HG03439 (cell line): ENCODE results near the gene MORC1.
"Not testable (repeated sequence)": the region's sequence is repeated elsewhere in the genome, so short reads cannot be mapped to it uniquely, and the experiment has no call there.

Experiments
- ATAC-seq: cut with Tn5 transposase; IDR thresholded peaks from one replicate; pipeline ENCODE4 v1.9.1; 2021; ENCODE audit warnings: mild to moderate bottlenecking, moderate library complexity; ENCODE audit not compliant: unreplicated experiment

Gene MORC1

DNA sequence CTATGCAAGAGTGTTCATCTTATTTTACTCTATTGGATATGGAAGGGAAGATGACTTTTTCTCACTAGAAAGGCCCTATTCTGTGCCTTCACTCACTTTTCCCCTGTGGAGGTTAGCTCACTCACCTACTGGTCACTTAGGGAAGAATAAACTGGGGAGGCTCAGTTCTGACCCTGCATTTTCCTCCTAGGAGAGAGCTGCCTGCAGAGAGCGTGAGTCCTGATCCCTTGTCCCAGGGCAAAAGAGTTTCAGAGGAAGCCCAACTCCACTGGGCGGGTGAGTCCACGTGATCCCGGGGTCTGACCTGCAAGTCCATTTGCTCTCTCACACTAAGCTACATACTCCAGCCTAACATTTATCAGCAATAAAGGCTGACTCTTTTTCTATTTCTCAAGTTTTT lies 8.4 kb downstream of the MORC1 start:
- no peak for ATAC-seq

DNA sequence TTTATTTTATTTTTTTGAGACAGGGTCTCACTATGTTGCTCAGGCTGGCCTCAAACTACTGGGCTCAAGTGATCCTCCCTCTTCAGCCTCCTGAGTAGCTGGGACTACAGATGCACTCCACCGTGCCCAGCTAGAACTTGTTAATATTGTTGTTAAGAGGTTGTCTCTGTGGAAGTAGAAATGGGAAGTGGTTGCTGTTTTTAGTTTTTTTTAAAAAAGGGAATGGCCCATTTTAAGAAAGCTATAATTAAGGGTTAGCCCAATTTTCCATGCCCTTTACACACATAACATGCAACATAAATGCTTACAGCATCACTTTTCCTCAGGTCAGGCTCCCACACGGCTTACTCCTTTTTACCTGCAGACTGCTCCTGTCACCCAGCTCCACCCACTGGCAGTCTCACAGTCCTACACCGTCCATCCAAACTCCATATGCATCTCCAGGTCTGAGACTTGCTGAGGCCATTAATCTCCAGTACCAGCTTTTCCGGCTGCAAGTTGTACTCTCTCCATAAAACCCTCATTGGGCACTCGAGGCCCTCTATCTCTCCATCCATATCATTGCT lies 19.8 kb downstream of the MORC1 start:
- peak; percentile 70 for ATAC-seq

DNA sequence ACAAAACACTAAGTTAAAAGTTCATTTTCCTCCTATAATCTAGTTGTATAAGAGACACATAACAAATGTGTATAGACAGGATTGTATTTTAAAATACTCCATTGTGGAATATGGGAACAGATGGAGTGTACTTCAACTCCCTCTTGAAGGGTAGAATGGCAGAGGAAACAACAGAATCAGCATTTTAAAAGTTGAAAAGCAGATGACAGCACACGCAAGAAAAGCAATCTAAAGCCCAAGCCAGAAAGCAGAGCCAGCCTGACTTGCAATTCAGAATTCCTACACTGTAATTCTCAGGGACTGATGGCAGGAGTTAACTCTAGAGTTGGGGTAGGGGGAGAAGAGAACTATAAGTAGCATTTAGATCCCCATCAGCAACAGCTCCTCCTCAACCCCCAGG lies 22.8 kb downstream of the MORC1 start:
- no peak for ATAC-seq

DNA sequence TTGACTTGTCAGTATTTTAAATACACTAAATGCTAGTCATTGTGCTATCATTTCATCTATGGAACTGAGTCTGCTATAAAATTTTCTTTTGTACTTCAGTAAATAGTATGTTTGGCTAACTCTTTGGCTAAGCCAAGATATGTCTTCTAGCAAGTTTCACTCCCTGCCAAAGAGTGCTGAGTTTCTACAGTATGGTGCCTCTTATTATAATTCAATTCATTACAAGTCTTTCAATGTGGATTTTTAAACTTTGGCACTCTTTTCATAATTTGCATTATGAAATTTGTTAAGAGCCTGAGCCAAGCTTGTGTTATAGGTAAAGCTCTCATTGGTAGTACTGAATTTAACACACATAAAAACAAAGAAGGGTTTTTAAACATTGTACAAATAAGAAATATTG lies 24.4 kb downstream of the MORC1 start:
- ATAC-seq, result no peak

DNA sequence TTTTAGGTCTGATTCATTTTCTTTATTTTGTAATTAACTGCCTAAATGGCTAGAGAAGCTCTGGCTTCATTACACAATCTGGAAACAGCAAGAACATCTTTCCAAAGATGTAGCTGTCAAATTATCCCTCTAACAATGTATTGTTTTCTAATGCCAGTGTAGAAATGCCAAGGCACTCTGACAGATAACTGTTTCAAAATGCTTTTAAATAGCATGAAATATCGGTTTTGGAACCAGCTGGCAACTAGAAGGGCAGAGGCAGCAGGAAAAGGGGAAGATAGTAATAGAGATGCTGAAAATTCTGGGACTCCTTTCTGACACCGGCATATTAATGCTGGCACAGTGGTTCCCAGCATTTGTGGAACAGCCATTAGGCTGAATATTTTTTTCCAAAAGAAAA lies 26.1 kb downstream of the MORC1 start:
- ATAC-seq, result no peak

DNA sequence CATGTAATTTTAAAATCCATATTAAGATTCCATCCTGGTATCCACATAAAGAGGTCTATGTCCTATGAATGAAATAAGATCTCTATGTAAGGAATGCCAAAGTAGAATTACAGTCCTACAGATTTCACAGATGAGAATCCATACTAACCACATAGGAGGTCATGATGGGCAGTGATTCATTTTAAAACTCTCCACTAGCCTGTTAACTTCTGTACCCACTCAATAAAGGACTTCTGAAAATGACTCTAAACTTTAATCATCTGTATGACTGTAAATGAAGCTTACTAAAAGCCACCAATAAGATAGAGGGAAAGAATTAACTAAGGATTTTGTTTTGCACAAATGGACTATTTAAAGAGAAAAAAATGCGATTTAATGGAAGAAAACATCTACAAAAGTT lies 28.7 kb downstream of the MORC1 start:
- no peak for ATAC-seq

DNA sequence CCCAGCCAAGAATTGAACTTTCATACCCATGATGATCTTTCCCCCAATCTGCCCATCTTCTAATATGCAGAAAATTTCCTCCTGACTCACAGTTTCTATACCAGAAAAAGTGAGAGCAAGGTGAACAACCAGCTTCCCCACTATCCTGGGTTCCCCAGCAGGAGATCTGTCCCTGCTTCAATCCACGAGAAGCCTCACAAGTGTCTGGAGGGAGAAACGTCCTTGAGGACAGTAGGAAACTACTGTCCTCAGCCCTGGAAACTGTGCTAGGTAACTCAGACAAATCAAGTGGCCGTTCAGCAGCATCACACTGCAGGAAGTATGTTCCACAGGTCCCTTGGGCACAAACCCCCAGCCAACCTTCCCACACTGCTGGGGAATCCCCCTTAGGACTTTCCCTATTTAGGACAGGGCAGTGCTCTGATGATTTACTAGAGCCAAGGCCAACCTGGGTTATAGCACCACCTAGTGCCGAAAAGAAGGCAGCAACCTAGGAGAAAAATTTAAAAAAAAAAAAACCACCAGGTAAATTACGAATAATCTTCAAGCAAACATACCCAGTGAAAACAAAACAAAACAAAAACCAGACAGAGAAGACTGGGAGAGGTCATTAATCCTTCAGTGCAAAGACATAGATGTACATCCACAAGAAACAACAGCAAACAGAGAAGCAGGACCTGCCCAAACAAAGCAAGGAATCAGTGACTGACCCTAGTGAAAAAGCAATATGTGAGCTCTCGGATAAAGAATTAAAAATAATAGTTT lies 36.0 kb downstream of the MORC1 start:
- peak; percentile 99 for ATAC-seq

DNA sequence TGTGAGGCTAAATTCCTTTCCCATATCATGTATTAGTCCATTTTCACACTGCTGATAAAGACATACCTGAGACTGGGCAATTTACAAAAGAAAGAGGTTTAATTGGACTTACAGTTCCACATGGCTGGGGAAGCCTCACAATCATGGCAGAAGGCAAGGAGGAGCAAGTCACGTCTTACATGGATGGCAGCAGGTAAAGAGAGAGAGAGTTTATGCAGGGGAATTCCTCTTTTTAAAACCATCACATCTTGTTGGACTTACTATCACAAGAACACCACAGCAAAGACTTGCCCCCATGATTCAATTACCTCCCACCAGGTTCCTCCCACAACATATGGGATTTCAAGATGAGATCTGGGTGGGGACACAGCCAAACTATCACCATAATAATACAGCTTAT lies 37.8 kb downstream of the MORC1 start:
- ATAC-seq, result not testable (repeated sequence)

DNA sequence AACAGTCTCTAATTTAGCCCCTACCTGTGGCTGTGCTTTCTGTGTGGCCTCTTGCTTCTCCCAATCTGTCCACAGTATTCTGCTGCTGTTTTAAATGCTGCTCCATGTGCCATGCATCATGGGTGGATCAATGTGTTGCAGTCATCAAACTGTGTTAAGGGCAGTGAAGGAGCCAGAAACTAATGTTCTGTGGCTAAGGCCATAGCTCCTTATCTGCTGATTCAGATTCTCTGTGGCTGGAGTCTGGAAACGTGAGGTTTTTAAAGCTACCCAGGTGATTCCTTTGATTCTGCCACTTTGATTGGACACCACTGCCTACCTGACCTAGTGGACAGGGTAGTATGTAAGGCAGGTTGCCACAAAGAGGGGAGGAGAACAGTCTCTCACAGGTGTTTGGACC lies 44.8 kb downstream of the MORC1 start:
- ATAC-seq, result no peak

DNA sequence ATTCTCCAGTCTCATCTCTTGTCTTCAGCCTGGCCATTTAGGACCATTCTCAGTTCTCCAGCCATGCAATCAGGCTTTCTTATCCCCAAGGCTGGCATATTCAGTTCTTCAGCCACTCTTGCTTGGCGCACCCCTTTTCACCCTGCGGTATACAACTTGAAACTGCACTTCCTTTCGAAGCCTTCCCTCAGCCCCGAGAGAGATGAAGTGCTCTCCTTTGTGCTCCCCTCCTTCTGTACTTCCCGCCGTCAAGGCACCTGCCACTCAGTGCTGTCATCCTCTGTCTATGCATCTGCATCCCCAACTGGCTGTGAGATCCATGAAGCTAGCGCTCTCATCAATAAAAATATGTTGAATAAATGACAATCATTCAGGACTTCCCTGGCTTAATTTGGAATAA lies 45.7 kb downstream of the MORC1 start:
- no peak for ATAC-seq

DNA sequence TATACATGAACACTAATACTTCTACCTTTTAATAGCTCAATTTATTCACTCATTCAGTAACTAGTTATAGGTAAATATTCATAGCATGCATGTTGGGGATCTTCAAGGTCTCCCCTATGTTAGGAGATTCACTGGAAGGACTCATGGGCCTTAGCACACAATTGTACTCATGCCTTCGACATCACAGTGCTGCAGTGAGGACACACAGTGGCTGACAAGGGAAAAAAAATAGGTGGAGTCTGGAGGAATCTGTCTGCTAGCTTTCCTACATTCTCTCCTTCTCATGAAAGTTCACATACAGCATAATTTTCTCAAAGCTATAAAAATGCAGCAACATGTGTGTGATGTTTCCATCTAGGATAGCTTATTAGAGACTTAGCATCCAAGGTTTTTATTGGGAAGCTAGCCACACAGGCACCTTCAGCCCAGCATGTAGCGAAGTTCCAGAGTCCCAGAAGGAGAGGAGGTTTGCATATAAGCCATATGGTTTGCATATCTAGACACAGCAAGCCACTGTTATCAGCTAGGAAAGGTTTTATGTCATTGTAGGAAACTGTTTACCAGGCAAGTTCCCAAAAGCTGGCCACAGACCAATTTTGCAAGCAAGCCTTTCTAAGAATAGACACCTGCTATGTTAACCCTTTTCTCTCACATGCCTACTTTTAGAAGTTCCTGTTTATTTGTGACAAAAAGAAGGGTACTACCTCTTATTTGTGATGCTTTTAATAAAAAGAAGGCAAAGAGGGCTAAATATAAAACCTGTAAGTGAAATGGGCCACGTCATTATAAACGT lies 46.4 kb downstream of the MORC1 start:
- ATAC-seq, result no peak

DNA sequence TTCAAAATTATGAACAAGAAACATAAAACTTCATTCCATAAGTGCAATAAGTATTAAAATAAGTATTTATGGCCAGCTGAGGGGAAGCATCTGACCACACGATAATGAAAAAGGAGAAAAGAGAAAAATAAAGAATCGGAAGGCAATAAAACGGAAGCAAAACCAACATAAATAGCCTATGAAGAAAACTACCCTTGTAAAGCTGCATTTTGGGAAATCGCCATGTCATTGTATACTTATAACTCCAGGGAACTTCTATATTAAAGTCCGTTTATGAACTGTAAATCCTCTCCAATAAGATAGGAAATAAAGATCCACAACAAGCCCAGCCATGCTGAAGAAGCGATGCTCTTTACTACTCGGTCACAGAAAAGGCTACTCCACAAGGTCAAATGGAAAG lies 47.7 kb downstream of the MORC1 start:
- no peak for ATAC-seq

DNA sequence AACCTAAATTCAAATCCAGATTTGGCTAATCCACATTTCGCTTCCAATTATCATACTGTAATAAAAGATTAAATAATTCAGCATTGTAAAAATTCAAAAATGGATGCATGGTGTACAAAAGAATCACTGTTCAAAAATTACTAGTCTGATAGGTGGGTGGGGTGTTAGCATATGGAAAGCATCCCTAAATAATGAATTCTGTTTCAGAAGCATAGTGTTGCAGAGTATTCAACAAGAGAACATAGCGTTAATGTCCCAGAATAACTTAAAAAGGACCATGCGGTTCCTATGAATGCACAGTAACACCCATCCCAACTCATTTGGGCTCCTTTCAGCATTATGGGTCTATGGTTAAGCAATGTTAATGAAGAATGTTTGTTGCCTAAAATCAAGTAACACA lies 51.1 kb downstream of the MORC1 start:
- ATAC-seq, result no peak

DNA sequence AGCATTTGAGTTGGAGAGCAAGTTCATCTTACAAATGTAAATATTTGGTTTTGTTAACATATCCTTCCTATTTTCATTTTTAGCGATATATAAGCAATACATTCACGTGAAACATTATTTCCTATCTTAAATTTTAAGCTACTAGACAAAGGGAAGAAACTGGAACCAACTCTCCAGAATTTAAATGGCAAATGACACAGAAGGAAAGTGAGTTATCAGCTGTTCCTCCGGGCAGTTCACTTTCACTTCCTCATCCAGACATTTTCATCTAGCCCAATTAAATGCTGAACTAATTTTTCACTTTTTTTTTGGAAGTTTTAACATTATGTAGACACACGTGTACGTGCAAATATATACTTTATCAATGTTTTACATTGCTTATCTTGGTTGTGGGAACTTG lies 58.7 kb downstream of the MORC1 start:
- ATAC-seq, result no peak

DNA sequence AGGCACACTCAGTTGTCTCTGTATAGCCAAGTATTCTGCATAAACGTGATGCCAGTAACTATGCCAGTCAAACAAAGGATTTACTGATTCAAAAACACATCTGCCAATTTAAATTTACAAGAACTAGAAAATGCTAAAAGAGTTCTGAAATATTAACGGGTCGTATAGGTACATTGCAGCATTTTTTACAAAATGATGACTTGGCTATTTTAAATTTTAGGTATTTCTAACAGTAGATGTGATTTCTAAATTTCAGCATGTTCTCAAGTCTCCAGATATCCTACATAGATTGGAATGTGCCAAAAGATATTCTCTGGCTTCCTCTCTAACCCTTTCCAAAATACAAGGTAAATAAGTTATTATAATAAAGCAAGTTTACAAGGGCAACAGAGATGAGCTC lies 60.3 kb downstream of the MORC1 start:
- no peak for ATAC-seq

DNA sequence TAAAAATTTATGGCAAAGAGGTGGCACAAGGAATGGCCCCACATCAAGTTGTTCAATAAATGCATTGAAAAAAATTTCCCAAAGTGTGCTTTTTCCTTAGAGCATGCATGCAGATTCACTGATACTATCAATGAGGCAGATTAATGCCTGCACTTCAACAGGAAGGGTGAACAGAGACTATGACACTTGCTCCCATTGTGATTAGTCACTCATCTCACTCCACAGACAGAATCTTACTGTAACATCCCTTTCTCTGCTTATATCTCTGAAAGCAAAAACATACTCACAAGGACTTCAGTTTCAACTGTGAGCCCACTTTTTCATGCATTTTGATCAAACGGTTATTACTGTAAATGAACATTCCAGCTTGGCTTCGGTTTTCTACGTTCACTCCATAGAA lies 60.9 kb downstream of the MORC1 start:
- ATAC-seq, result no peak

DNA sequence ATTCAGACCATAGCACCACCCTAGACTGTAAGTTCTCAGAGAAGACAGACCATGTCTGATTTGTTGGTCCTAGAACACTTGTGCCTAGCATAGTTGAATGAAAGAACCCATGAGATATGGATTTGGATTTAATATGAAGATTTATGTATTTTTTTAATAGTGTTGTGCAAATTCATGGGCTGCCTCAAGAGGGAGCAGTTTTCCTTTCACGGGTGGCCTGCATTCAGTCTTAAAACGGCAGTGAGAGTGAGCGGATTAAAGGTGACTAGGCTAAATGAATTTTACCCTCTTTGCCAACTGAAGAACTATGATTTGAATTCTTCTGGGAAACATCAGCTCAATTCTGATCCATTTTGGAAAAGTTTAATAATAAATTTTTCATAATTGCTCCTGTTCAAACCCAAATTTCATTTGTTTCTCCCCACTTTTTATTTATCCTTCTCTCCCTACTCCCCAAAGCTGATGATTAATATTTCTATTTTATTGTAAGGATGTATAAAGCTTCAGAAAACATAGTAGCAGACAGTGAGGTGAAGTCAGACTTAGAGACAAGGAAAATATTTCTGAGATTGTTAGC lies 67.3 kb downstream of the MORC1 start:
- ATAC-seq, result peak; percentile 52

DNA sequence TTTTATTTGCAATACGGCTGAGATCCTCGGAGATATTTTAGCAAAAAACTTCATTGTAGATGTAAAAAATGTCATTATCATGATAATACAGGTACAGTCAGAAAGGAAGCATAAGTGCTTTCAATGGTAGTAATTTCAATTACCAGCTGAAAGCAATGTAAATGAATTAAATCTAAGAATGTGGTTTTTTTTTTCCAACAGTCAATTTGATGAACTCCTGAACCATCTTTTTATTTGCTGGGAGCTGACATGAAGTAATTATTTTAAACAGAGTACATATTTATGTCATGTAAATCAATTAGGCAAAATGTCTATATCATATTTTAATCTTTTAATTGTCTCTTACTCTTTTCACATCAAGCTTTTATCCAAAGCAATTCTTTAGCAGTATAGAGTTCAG lies 70.6 kb downstream of the MORC1 start:
- no peak for ATAC-seq

DNA sequence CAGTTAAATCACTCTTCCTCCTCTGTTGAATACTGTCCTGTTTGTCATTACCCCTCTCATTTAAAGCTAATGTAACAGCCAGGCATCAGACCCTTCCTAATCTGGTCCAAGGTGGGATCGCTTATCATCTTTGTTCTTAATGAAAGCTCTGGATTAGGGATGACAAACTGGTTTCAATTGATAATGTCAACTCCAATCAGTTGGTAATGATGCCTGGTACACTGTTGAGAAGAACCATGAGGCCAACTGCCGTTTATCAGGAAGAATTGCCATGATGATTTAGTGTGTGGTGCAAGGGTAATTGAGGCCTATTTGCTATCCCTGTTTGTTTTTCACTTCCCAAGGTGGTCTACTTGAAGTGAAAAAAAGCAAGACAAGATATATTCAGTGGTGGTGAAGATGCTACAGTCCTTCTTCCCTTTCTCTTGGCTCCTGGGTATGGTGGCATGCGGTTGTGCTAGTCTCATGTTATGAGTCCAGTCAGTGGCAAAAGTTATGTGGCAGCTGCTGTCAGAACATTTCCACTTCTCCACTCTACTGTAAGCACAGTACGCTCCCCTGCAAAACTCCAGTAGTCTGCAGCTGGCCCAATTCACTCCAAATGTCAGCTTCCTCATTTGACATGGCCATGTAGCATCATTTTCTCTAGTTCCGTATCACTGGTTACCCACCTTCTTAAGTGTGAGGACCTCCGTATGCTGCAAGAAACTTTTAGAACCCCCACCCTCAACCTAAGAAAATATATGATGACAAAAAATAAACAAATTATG lies 72.5 kb downstream of the MORC1 start:
- ATAC-seq, result no peak

DNA sequence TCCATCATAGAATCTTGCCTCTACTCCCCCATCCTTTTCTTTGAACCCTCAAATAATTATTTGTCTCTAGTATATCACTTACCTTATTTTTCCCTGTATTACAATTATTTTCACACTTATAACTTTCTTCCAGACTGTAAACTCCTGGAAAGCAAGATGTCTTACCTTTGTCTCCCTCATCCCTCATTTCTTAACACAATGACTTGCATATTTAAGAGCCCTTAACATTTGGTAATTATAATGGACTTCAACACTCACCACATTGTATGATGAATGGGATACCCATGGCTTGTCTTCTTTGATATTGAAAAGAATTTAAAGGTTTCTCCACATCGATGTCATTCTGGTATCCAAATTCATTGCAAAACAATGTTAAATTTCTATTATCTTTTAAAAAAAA lies 82.9 kb downstream of the MORC1 start:
- no peak for ATAC-seq

DNA sequence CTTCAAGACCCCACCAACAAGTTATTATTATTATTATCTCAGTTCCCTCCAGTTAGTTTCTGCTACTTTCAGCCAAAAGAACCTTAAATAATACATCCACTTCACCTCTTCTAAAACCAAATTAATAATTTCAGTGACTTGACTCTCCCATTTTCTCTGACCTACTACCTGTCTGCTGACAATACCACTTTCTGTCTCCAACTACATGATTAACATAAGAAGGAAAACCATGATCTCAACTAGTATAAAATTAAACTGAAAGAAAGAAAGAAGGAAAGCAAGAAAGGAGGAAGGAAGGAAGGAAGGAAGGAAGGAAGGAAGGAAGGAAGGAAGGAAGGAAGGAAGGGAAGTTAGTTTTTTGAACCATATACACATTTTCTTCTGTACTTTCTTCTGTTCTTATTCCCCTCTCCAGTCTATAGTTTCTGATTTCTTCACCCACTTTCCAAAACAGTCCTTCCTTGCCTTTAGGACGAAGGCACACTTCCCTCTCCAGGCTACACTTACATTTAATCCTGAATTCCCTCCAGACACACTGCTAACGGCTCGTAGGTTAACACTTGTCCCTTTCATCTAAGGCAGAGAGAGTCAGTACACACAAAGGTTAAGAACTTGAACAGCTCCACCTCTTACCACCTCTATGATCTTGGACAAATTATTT lies 84.8 kb downstream of the MORC1 start:
- ATAC-seq, result no peak
